A673 (cell line): ENCODE data around the gene CHMP2B. TPM values are rescaled to one million over a fixed set of nuclear protein-coding genes. Genes with fewer than 3 reads are reported as not detected.

ENCODE experiments used
- BruUV-seq: library from RNA; stranded (reverse); fragments of 400-500 nt; replicated peaks from 2 replicates; lab custom pipeline; 2021; lab: Mats Ljungman, UMichigan
- CTCF ChIA-PET: fragments of 300-600 bp; sonication (Branson Sonifier 250); formaldehyde crosslinking; loops from one replicate; lab custom pipeline; 2022; ENCODE audit warnings: antibody characterized with exemption; lab: Charles Lee
- POLR2A ChIA-PET: fragments of 300-600 bp; sonication (Branson Sonifier 250); formaldehyde crosslinking; loops from one replicate; lab custom pipeline; 2022; ENCODE audit warnings: antibody characterized with exemption; ENCODE audit not compliant: low non-redundant PET; lab: Charles Lee
- DNase-seq: peaks from one replicate; pipeline ENCODE4 v3.0.0-alpha.2; 2015; ENCODE audit warnings: low spot score
- H3K27ac ChIP-seq: fragments of 200-600 bp; sonication (generic); 2 replicates; pipeline ENCODE4 v1.5.1; 2016; ENCODE audit warnings: mixed run types, low read depth, mild to moderate bottlenecking, mixed read lengths, antibody characterized with exemption, low read length; ENCODE audit not compliant: poor library complexity, severe bottlenecking
- H3K27me3 ChIP-seq: fragments of 200-600 bp; sonication (generic); replicated peaks from 2 replicates; pipeline ENCODE4 v1.6.1; 2017; ENCODE audit warnings: mixed run types, low read depth, mild to moderate bottlenecking, mixed read lengths, antibody characterized with exemption, low read length; ENCODE audit not compliant: insufficient read depth, poor library complexity
- H3K36me3 ChIP-seq: fragments of 200-600 bp; sonication (generic); 2 replicates; pipeline ENCODE4 v1.6.1; 2016; ENCODE audit warnings: mixed run types, mild to moderate bottlenecking, mixed read lengths, antibody characterized with exemption, low read length; ENCODE audit not compliant: insufficient read depth, poor library complexity, severe bottlenecking
- H3K4me1 ChIP-seq: fragments of 200-600 bp; sonication (generic); 2 replicates; pipeline ENCODE4 v1.6.1; 2017; ENCODE audit warnings: mixed run types, mild to moderate bottlenecking, mixed read lengths, antibody characterized with exemption, low read length; ENCODE audit not compliant: insufficient read depth, poor library complexity, severe bottlenecking
- H3K4me3 ChIP-seq: fragments of 200-600 bp; sonication (generic); 2 replicates; pipeline ENCODE4 v1.5.1; 2016; ENCODE audit warnings: low read depth, mixed run types, mild to moderate bottlenecking, mixed read lengths, low read length; ENCODE audit not compliant: poor library complexity, severe bottlenecking
- H3K9me3 ChIP-seq: fragments of 200-600 bp; sonication (generic); 2 replicates; pipeline ENCODE4 v1.6.1; 2016; ENCODE audit warnings: mixed run types, low read depth, mild to moderate bottlenecking, mixed read lengths, antibody characterized with exemption, low read length; ENCODE audit not compliant: poor library complexity, severe bottlenecking
- CTCF ChIP-seq: fragments of 300-800, 200-600 bp; sonication (generic); conservative IDR thresholded peaks from 2 replicates; pipeline ENCODE4 v1.5.1; 2017; ENCODE audit warnings: low read depth, mild to moderate bottlenecking, antibody characterized with exemption, low read length, moderate library complexity, mixed read lengths
- EZH2 ChIP-seq: fragments of 200-600 bp; sonication (generic); IDR thresholded peaks from 2 replicates; pipeline ENCODE4 v1.6.1; 2017; ENCODE audit warnings: borderline replicate concordance, low read depth, mild to moderate bottlenecking, mixed read lengths, antibody characterized with exemption, low read length; ENCODE audit not compliant: poor library complexity, severe bottlenecking
- intact Hi-C: fragments of 100-400 bp; cut with micrococcal nuclease; formaldehyde crosslinking; loops from one replicate; pipeline ENCODE4 v1.10.0; 2022; ENCODE audit not compliant: unreplicated experiment
- total RNA-seq: library from RNA; stranded (reverse); gene quantifications from 2 replicates; pipeline ENCODE4 v1.2.3, GENCODE V29; 2021

CHMP2B gene
- total RNA-seq, 1 experiment from 2014 or later = 33.7 TPM

- no peak for DNase-seq
- peaks cover 16% of the 10 kb centered on the region for H3K27me3 ChIP-seq
- peaks cover 30% of the 10 kb centered on the region for H3K4me1 ChIP-seq
- ChIA-PET POLR2A (no interaction called here), CTCF (no interaction called here)
- H3K36me3 ChIP-seq = no peaks in the 10 kb centered on the region
- no peaks in the 10 kb centered on the region for H3K9me3 ChIP-seq
- H3K27ac ChIP-seq = no peak overlapping the region
- TF ChIP-seq CTCF (no peak), EZH2 (no peak)
- no TSS peak for BruUV-seq
- intact Hi-C loops = no loop called here
- no peak overlapping the region for H3K4me3 ChIP-seq
Observed at GRCh38 chr3:87201727-87202126, 25.4 kb upstream of the CHMP2B start.

GRCh38 chr3:87203809-87204208, 23.3 kb upstream of the CHMP2B start:
- no peak overlapping the region for H3K27ac ChIP-seq
- intact Hi-C loops = no loop called here
- TF ChIP-seq CTCF = no peak
- no peak for TF ChIP-seq EZH2
- peaks cover 2% of the 10 kb centered on the region for H3K27me3 ChIP-seq
- no peaks in the 10 kb centered on the region for H3K9me3 ChIP-seq
- CTCF ChIA-PET = no interaction called here
- no peak overlapping the region for H3K4me3 ChIP-seq
- no TSS peak for BruUV-seq
- POLR2A ChIA-PET = no interaction called here
- H3K36me3 ChIP-seq = no peaks in the 10 kb centered on the region
- H3K4me1 ChIP-seq = peaks cover 23% of the 10 kb centered on the region
- DNase-seq = no peak

- TF ChIP-seq CTCF = no peak
- TF ChIP-seq EZH2 = no peak
- intact Hi-C loops = no loop called here
- POLR2A ChIA-PET = interaction anchor here (0.6 kb wide), 1 partner anchor 13 kb away, joined by 3 read pairs; no protein-coding TSS in a partner anchor
- no peak overlapping the region for H3K27ac ChIP-seq
- no TSS peak for BruUV-seq
- H3K4me3 ChIP-seq = no peak overlapping the region
- no peaks in the 10 kb centered on the region for H3K9me3 ChIP-seq
- H3K27me3 ChIP-seq = peaks cover 2% of the 10 kb centered on the region
- no peak for DNase-seq
- no peaks in the 10 kb centered on the region for H3K36me3 ChIP-seq
- H3K4me1 ChIP-seq = peaks cover 11% of the 10 kb centered on the region
- CTCF ChIA-PET = no interaction called here
Observed at GRCh38 chr3:87206070-87206469, 21.0 kb upstream of the CHMP2B start.
